Germinal center (tissue), 1 donor: ENCODE data around the gene RXRB.

Source experiments
- DNase-seq: peaks from one replicate; pipeline ENCODE4 v3.0.0; 2012; ENCODE audit warnings: mixed read lengths, low spot score

The RXRB gene

DNA sequence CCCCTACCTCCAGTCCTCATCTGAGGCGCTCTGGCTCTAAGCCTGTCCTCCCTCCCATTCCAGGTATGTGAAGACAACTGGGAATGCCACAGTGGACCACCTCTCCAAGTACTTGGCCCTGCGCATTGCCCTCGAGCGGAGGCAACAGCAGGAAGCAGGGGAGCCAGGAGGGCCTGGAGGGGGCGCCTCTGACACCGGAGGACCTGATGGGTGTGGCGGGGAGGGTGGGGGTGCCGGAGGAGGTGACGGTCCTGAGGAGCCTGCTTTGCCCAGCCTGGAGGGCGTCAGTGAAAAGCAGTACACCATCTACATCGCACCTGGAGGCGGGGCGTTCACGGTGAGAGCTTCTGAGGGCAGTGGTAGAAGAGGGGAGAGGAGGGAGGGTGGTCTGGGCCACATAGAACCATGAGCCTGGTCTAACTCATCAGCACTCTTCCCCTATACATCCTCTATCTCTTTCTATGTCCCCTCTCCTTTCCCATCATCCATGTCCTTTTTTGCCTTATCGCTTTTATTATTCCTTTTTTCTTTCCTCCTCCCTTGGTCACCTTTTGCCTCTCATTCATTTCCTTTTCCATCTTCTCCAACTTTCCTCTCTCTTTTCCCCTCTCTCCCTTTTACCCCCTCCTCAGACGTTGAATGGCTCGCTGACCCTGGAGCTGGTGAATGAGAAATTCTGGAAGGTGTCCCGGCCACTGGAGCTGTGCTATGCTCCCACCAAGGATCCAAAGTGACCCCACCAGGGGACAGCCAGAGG lies 11.4 kb upstream of the RXRB start:
- DNase-seq, result peak; percentile 1

DNA sequence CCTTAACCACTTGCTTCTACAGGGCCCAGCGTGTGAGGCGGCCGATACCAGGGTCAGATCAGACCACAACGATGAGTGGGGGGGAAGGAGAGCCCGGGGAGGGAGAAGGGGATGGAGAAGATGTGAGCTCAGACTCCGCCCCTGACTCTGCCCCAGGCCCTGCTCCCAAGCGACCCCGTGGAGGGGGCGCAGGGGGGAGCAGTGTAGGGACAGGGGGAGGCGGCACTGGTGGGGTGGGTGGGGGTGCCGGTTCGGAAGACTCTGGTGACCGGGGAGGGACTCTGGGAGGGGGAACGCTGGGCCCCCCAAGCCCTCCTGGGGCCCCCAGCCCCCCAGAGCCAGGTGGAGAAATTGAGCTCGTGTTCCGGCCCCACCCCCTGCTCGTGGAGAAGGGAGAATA lies 10.7 kb upstream of the RXRB start:
- DNase-seq, result peak; percentile 1

DNA sequence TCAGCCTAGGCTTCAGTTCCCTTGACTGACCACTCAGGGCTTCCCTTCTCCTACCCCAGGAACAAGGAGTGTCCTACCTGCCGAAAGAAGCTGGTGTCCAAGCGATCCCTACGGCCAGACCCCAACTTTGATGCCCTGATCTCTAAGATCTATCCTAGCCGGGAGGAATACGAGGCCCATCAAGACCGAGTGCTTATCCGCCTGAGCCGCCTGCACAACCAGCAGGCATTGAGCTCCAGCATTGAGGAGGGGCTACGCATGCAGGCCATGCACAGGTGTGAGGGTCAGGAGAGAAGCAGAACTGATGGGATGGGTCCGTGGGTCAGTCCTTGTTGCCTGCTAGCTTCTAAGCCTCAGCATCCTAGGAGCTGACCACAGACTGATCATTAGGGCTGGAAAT lies 9.4 kb upstream of the RXRB start:
- DNase-seq, result no peak

DNA sequence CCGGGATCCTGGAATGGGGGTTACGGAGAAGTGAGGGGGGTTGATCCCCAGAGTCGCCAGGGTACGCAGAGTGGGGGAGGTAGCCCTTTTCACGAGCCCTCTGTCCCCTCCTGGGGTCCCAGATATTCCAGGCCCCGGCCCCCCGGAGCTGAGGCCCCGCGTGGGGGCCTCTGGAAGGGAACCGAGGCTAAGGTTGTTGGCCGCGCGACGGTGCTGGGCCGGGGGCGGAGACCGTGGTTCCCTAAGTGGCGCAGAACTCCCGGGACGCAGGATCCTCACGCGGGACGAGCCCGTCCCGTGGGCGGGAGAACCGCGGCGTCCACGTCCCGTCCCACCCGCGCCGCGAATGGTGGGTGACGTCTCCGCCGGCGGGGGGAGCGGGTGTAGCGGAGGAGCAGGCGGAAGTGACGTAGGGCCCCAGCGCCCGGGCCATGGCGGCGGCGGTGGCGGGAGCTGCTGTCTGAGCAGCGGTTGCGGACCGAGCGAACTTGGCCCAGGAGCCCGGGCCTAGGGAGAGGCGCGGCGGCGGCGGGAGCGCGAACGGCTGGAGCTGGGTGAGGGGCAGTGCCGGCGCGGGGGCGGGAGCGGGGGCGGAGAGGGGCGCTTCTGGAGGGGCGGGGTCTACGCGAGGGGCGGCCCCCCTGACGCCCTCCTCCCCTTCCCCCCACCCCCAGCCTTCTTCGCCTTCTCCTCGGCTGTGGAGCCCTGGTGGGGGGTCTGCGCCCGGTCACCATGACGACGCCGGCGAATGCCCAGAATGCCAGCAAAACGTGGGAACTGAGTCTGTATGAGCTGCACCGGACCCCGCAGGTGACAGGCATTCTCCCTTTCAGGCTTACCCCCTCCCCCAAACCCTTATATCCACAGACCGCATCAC lies 7.9 kb upstream of the RXRB start, which contains the start of gene RING1:
TSS of gene RING1 (plus strand) at position 410 of the 877 bp plus-strand sequence. CDS start at position 733, 323 bp downstream.
- DNase-seq, result peak; percentile 94

DNA sequence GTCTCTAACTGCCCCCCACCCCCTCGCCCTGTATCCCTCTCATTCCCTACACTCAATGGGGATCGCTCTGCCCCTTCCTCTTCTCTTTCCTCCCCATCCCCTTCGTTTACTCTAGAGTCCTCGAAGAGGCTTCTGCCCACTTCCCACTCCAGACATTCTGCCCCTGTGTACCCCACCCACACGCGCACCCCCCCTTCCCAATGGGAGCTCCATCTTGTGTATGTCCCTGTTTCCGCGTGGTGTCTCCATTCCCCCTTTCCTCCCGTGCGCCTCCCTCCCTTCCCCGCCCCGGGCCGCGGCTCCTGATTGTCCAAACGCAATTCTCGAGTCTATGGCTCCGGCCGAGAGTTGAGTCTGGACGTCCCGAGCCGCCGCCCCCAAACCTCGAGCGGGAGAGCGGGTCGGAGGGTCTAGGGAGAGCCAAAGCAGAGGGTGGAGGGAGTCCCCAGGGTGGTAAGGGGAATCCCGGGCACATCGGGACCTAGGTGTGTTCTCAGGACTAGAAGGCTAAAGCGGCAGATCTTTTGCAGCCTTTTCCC lies 7.2 kb upstream of the RXRB start:
- no peak for DNase-seq

DNA sequence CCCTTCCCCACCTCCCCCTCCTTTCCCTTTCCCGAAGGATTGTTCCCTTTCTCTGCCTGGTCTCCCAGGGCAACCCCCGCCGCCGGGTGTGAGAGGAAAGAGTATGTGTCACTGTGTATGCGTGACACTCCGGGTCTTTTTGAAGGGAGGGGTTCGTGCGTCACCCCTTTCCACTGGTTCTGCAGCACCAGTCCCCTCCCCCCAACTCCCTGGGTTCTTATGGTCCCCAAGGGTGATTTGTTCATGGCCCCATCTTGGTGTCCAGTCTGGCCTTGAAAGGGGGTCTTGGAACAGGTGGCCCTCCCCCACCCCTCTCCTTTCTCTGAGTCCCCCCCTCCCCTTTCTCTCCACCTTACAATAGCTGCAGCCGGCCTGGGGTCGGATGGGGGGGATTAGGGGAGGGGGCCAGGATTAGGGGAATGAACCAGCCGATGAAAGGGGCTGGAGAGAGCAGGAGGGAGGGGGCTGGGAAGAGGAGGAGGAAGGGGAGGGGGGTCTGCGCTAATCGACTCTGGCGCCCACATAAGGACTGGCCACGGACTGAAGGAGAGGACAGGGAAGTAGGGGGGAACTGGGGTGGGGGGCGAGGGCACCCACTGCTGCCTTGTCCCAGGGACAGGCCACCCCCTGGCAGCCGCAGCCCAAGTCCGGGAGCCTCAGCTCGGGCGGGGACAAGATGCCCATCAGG lies 6.5 kb upstream of the RXRB start:
- no peak for DNase-seq

DNA sequence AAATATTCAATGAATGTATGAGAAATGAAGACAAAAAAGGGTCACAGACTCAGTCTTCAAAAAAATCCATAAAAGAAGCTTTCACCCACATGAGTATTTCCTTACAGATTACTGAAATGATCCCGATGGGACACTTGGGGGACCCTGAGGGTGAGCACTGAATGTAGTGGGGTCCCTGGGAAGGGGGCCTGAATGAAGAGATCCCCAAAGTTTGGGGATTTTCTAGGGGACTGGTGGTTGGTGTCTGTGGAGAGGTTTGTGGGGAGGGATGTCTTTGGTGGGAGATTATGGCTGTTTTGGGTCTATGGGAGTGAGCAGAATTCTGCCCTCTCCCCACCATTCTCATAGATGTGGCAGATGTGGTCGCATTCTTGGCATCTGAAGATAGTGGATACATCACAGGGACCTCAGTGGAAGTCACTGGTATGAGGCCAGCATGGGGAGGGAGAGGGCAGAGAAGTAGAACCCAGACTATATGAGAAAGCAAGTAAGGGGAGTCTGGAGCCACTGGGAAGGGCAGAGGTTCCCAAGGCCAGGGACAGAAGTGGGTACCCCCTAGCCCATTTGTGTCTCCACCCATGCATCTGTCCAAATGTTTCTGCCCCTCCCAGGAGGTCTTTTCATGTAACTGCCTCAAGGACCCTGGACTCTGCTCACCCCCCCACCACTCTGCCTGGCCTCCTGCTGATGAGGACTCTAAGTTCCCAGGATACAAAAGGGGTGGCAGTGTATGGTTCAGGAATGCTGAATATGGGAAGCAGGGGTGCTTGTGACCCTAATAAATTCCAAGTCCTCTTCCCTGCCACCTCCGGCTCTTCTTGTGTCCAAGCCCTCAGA lies 5.8 kb upstream of the RXRB start:
- DNase-seq, result no peak

DNA sequence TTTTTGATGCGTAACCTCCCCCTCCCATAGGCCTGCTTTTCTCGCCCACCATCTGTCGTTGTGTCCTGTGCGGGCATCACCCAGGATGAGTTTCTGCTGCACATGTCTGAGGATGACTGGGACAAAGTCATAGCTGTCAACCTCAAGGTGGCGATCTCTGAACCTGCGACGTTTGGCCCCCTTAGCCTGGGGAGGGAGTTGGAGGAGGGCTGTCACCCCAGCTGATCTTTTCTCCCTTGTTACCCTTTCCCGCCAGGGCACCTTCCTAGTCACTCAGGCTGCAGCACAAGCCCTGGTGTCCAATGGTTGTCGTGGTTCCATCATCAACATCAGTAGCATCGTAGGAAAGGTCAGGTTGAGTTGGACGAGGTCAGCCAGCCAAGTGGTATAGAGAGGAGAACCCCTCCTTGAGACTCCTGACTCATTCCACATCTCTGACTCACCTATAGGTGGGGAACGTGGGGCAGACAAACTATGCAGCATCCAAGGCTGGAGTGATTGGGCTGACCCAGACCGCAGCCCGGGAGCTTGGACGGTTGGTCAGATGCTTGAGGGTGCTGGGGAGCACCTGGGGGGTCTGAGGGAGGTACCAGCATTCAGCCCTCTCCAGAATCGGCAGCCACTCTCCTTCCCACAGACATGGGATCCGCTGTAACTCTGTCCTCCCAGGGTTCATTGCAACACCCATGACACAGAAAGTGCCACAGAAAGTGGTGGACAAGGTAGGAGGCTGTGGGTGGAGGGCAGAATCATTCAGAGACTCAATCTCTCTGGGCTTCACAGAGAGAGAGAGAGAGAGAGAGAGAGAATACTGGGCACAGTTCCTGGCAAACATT lies 4.9 kb upstream of the RXRB start:
- DNase-seq, result no peak

DNA sequence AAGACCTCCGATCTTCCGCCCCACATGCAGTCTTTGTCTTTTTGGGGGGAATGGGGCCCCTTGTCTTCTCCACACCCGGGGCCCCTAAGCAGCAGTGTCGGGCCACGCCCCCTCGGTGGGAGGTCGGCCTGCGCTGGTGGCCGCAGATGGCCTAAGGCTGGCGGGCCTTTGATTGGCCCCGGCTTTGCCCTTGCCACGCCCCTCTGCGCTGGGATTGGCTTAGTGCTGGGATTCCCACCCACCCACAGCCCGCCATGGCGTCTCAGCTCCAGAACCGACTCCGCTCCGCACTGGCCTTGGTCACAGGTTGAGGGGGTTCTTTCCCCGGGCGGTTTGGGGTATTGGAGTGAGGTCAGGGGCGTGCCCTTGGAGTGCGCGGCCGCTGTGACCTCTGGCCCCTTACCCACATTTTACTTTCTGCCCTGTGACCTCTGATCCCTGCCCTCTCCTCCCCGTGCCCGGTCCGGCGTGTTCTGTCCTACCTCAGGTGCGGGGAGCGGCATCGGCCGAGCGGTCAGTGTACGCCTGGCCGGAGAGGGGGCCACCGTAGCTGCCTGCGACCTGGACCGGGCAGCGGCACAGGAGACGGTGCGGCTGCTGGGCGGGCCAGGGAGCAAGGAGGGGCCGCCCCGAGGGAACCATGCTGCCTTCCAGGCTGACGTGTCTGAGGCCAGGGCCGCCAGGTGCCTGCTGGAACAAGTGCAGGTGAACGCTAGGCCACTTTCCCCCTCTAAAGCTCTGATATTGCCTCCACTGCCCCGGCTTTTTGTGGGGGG lies 4.1 kb upstream of the RXRB start, which contains the start of gene HSD17B8:
TSS of gene HSD17B8 (plus strand) at position 241 of the 776 bp plus-strand sequence. CDS start at position 255, 14 bp downstream.
- DNase-seq, result peak; percentile 97

DNA sequence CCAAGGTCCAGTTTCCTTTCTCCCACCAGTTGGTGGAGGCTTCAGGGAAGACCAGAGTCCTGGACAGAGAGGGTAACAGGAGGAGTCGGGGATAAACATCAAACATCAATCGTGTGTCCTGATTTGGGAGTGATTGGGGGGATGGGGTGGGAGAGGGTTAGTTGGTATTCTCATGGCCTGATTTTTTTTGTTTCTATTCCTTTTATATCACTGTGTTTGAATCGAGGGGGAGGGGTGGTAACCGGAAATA lies 3.6 kb upstream of the RXRB start:
- no peak for DNase-seq

DNA sequence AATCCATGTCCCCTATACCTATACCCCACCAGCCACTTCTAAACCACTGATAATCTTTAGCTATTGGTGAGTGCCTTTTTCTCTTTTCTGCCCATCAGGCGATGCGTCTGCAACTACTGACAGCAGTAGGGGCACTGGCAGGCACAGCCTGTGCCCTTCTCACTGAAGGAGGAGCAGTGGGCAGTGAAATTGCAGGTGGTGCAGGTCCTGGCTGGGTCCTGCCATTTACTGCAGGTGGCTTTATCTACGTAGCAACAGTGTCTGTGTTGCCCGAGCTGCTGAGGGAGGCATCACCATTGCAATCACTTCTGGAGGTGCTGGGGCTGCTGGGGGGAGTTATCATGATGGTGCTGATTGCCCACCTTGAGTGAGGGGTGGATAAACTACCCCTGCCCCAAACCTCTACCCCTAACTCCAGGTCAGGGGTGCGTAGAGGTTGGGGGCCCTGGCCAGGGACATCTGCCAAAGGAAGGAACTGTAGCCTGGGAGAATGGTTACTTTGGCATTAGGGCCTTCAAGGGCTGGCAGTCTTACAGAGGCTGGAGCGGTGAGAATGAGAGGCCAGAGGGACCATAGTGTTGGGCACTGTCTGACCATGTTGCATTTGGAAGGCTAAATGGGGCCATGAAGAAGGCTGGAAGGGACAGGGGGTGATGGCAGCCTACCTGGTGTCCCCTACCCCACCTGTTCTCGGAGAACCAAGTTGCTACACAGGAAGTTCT lies 3.1 kb upstream of the RXRB start:
- DNase-seq, result no peak

DNA sequence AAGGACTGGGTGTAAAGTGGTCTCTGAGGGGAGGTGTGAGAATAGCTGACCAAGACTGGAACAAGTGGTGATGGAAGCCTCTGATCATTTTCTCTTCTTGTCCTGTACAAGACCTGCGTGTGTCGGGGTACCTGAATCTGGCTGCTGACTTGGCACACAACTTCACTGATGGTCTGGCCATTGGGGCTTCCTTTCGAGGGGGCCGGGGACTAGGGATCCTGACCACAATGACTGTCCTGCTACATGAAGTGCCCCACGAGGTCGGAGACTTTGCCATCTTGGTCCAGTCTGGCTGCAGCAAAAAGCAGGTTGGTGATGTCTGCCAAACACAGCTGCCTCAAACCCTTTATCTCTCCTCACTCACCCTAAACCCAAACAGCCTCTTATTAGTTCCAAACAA lies 2.3 kb upstream of the RXRB start:
- DNase-seq, result no peak

DNA sequence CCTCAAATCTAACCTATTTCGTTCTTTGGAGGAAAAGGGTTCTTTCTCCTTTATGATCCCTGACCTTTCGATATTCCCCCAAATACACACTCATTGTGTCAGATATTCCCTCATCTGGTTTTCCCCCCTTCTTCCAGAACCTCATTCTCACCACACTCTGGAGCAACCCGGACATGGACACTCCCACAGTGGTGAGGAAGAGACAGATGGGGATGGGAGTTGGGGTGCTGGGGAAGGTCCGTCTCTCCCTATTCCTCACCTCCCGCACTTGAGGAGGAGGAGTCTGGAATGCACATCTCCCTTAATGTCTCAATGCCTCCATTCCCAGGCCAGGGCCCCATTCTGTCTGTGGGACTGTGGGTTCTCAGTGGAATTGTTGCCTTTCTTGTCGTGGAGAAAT lies 1.5 kb upstream of the RXRB start:
- no peak for DNase-seq

DNA sequence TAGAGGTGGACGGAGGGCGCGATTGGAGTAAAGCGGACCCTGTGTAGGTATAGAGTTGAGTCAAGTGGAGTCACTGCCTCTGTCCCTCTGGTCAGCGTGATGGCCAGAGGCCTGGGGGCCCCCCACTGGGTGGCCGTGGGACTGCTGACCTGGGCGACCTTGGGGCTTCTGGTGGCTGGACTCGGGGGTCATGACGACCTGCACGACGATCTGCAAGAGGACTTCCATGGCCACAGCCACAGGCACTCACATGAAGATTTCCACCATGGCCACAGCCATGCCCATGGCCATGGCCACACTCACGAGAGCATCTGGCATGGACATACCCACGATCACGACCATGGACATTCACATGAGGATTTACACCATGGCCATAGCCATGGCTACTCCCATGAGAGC lies 681 bp upstream of the RXRB start:
- no peak for DNase-seq

DNA sequence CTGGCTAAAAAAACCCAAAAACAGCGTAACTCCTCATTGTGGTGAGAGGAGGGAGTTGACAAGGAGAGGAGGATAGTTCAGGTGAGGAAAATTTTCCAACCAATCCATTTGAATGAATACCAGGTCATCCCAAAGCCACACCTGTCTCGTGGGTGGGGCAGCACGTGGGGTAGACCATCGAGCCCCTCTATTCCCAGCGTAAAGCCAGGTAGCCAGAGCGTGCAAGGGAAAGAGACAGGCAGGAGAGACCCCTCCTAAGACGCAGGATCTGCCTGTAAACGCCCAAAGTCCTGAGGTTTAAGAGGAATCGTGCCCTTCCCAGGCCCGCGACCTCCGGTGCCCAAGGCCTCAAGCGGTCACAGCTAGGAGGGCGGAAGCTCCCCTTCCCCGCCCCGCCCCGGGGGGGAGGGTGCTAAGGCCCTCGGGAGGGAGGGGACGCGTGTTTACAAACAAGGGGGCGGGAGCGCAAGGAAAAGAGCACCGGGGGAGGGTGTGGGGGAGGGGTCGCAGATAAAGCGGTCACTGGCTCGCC lies 712 bp downstream of the RXRB start:
- peak; percentile 77 for DNase-seq

DNA sequence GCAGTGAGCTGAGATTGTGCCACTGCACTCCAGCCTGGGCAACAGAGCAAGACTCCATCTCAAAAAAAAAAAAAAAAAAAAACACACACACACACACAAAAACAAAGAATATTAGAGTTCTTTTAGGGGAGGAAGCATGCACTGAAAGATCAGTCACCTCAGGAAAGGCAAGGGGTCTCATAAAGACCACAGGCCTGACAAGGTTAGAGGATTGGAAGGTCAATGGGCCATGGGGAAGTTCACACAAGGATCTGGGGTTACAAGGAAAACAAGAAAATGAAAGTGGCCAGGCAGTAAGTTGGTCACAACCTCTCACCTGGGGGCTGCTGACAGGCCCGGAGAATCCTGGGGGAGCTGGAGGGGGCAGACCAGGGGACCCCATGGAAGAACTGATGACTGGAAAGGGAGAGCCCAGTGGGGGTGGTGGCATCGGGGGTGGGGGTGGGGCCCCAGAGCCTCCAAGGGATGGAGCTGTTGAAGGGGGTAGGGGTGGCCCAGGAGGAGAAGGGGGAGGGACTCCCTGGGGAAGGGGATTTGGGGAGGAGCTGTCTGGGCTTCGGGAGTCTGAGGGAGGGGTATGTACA lies 1.5 kb downstream of the RXRB start:
- DNase-seq, result no peak

DNA sequence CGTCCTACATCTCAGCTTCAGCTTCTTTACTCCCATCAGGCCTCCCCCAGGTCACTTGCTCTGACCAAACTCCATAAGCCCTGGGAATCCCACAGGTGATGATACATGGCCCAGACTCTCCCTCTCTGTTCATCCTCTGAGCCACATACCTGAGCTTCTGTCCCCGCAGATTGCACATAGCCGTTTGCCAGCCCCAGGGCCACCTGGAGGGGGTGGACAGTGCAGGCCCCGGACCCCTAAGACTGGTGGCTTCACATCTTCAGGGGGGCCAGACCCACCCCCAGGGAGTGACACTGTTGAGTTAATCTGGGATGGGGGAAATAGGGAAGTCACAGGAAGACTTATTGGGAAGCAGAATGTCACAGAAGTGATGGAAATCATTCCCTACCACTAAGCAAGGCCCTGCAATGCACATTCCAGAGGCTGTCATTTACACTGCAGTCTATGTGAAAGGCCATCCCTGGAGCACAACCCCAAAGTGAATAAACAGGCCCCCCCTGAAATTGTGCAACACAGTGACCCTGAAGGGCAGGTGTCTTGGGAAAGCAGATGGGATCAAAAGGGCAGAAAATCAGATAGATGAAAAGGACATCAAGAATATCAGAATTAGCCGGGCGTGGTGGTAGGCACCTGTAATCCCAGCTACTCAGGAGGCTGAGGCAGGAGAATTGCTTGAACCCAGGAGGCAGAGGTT lies 2.2 kb downstream of the RXRB start:
- DNase-seq, result no peak
